A549 (cell line): ENCODE data around the gene FGF14.

ENCODE experiments used
- CBX2 ChIP-seq: fragments of 200-600 bp; sonication (generic); IDR thresholded peaks from 2 replicates; pipeline ENCODE4 v1.6.1; 2016; ENCODE audit warnings: low read depth, mild to moderate bottlenecking, borderline replicate concordance
- EHMT2 ChIP-seq: fragments of 200-600 bp; sonication (generic); IDR thresholded peaks from 2 replicates; pipeline ENCODE4 v1.6.1; 2016; ENCODE audit warnings: antibody characterized with exemption, low read depth, mild to moderate bottlenecking, moderate library complexity
- EP300 ChIP-seq, 2 experiments: fragments of >200 bp; sonication (Bioruptor Twin); formaldehyde crosslinking; IDR thresholded peaks; 2 replicates in 1 of 2; 3 replicates in 1 of 2; pipeline ENCODE4 v1.6.1; 2016 to 2017
- FOSL2 ChIP-seq, 2 experiments: fragments of 450-650 bp in 1 of 2; fragments of >200 bp in 1 of 2; sonication (Bioruptor Twin) in 1 of 2; formaldehyde crosslinking; IDR thresholded peaks; 2 replicates each; pipeline versions ENCODE4 v1.5.0 to v1.6.1; 2016 to 2020; ENCODE audit warnings: mild to moderate bottlenecking in 1 of 2, moderate library complexity in 1 of 2
- HOXA7 ChIP-seq: fragments of 250-450 bp; sonication (Bioruptor Pico); IDR thresholded peaks from 2 replicates; pipeline ENCODE4 v1.5.0; 2020; ENCODE audit warnings: mild to moderate bottlenecking, moderate library complexity
- HOXB5 ChIP-seq: fragments of 250-450 bp; sonication (Bioruptor Pico); IDR thresholded peaks from 2 replicates; pipeline ENCODE4 v1.5.0; 2020; ENCODE audit warnings: mild to moderate bottlenecking, moderate library complexity
- NFE2L2 ChIP-seq: fragments of 150-350 bp; conservative IDR thresholded peaks from 2 replicates; pipeline ENCODE4 v1.6.1; 2014; ENCODE audit warnings: low read length
- NR3C1 ChIP-seq: fragments of >200 bp; sonication (Bioruptor Twin); formaldehyde crosslinking; IDR thresholded peaks from 3 replicates; pipeline ENCODE4 v1.6.1; 2017
- PHF8 ChIP-seq: fragments of 200-600 bp; sonication (generic); IDR thresholded peaks from 2 replicates; pipeline ENCODE4 v1.6.1; 2016; ENCODE audit warnings: low read depth, mild to moderate bottlenecking, antibody characterized with exemption, moderate library complexity, borderline replicate concordance
- POLR2A ChIP-seq: IDR thresholded peaks from 2 replicates; pipeline ENCODE4 v1.6.1; 2012; ENCODE audit warnings: mild to moderate bottlenecking, low read length
- SMC3 ChIP-seq: fragments of >200 bp; sonication (Bioruptor Twin); formaldehyde crosslinking; IDR thresholded peaks from 3 replicates; pipeline ENCODE4 v1.6.1; 2018; ENCODE audit warnings: inconsistent platforms
- TF ChIP-seq, protein P1 (sequence below): fragments of >200 bp; sonication (Bioruptor Twin); formaldehyde crosslinking; IDR thresholded peaks from 3 replicates; pipeline ENCODE4 v1.5.1; 2016
- TF ChIP-seq, protein P2 (sequence below): fragments of 150-350 bp; IDR thresholded peaks from 2 replicates; pipeline ENCODE4 v1.6.1; 2014; ENCODE audit warnings: low read depth, mild to moderate bottlenecking, low read length

DNA sequence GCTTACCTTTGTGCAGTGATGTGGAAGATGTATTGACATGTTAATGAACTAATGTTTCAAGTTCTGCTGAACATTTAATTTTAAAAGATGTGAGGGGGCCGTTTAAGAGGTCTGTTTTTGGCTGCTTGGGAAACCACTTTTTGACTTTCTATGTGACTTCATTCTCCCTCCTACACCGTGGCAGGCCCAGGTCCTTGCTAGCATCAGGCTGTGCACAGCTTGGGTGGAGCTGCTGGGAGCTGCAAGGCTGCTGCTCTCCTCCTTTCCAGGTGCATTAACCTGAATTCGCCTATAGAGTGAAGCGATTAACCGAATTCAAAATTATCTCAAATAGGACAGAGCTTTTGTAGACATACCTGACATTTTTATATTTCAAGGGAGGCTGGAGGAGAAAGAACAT, 249.1 kb downstream of the FGF14 start:
- TF ChIP-seq, protein P1, sequence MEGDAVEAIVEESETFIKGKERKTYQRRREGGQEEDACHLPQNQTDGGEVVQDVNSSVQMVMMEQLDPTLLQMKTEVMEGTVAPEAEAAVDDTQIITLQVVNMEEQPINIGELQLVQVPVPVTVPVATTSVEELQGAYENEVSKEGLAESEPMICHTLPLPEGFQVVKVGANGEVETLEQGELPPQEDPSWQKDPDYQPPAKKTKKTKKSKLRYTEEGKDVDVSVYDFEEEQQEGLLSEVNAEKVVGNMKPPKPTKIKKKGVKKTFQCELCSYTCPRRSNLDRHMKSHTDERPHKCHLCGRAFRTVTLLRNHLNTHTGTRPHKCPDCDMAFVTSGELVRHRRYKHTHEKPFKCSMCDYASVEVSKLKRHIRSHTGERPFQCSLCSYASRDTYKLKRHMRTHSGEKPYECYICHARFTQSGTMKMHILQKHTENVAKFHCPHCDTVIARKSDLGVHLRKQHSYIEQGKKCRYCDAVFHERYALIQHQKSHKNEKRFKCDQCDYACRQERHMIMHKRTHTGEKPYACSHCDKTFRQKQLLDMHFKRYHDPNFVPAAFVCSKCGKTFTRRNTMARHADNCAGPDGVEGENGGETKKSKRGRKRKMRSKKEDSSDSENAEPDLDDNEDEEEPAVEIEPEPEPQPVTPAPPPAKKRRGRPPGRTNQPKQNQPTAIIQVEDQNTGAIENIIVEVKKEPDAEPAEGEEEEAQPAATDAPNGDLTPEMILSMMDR, result no peak
- TF ChIP-seq, protein P2, sequence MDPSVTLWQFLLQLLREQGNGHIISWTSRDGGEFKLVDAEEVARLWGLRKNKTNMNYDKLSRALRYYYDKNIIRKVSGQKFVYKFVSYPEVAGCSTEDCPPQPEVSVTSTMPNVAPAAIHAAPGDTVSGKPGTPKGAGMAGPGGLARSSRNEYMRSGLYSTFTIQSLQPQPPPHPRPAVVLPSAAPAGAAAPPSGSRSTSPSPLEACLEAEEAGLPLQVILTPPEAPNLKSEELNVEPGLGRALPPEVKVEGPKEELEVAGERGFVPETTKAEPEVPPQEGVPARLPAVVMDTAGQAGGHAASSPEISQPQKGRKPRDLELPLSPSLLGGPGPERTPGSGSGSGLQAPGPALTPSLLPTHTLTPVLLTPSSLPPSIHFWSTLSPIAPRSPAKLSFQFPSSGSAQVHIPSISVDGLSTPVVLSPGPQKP, result no peak
- no peak for TF ChIP-seq CBX2
- TF ChIP-seq HOXB5, result no peak
- TF ChIP-seq PHF8, result no peak
- TF ChIP-seq FOSL2 (IDR thresholded peaks at IDR 0.05), result no peak
- no peak for TF ChIP-seq FOSL2 (CRISPR knock-in tag; IDR thresholded peaks at IDR 0.05)
- no peak for TF ChIP-seq EP300 (IDR thresholded peaks at IDR 0.05)
- TF ChIP-seq NR3C1, result no peak
- TF ChIP-seq SMC3, result no peak
- TF ChIP-seq POLR2A, result no peak
- no peak for TF ChIP-seq HOXA7 (CRISPR knock-in tag)
- TF ChIP-seq EHMT2, result no peak
- TF ChIP-seq NFE2L2, result no peak
